HepG2 (cell line): ENCODE data around the gene CST4. TPM values are rescaled to one million over a fixed set of nuclear protein-coding genes. Genes with fewer than 3 reads are reported as not detected.
A peak's percentile ranks its signal among the peaks of the same experiment; 100 is the strongest.

ENCODE experiments used
- ARNT2 ChIP-seq: sonication (generic); formaldehyde crosslinking; IDR thresholded peaks from 2 replicates; pipeline ENCODE4 v1.8.0; 2022; ENCODE audit warnings: mild to moderate bottlenecking, low read depth, missing genetic modification reagents, moderate library complexity
- GLI4 ChIP-seq: sonication (generic); formaldehyde crosslinking; IDR thresholded peaks from 2 replicates; pipeline ENCODE4 v1.5.1; 2020; ENCODE audit warnings: missing genetic modification reagents, mild to moderate bottlenecking, moderate library complexity, borderline replicate concordance
- RBM39 ChIP-seq: fragments of 200-400 bp; formaldehyde crosslinking; IDR thresholded peaks from one replicate; pipeline ENCODE4 v1.6.1; 2018; ENCODE audit warnings: antibody characterized with exemption, mild to moderate bottlenecking, low read depth, low read length; ENCODE audit not compliant: poor library complexity, severe bottlenecking
- YY1 ChIP-seq: IDR thresholded peaks from 2 replicates; pipeline ENCODE4 v1.6.1; 2011; ENCODE audit warnings: low read length, low read depth, moderate library complexity, mild to moderate bottlenecking; ENCODE audit not compliant: insufficient read depth, insufficient replicate concordance
- ZNF501 ChIP-seq: sonication (generic); formaldehyde crosslinking; IDR thresholded peaks from 2 replicates; pipeline ENCODE4 v1.5.1; 2020; ENCODE audit warnings: mild to moderate bottlenecking, moderate library complexity, missing genetic modification reagents
- ZNF543 ChIP-seq: sonication (generic); formaldehyde crosslinking; IDR thresholded peaks from 2 replicates; pipeline ENCODE4 v1.4.0; 2020; ENCODE audit warnings: mild to moderate bottlenecking, missing genetic modification reagents
- ZNF574 ChIP-seq: sonication (generic); formaldehyde crosslinking; IDR thresholded peaks from 2 replicates; pipeline ENCODE4 v1.4.0; 2020; ENCODE audit warnings: missing genetic modification reagents
- ZNF614 ChIP-seq: IDR thresholded peaks from 2 replicates; pipeline ENCODE4 v1.6.1; 2018; ENCODE audit warnings: missing biosample characterization, missing genetic modification reagents, inconsistent platforms, borderline replicate concordance
- ZNF644 ChIP-seq: IDR thresholded peaks from 2 replicates; pipeline ENCODE4 v1.6.1; 2016; ENCODE audit warnings: low read depth
- ZNF724P ChIP-seq: sonication (generic); formaldehyde crosslinking; IDR thresholded peaks from 2 replicates; pipeline ENCODE4 v1.8.0; 2022; ENCODE audit warnings: missing genetic modification reagents, borderline replicate concordance
- polyA plus RNA-seq, 8 experiments: library from polyadenylated mRNA; depleted of rRNA in 3 of 8; stranded (reverse) in 7 of 8; unstranded in 1 of 8; fragments of >200 nt; fragmentation: Illumina TruSeq in 4 of 8; extraction: Trizol in 4 of 8; gene quantifications; 2 replicates each; pipeline versions ENCODE4 v1.2.1 to v1.2.3, GENCODE V29; 2011 to 2016; ENCODE audit warnings: low read depth in 4 of 8, missing spikeins in 1 of 8, mixed read lengths in 1 of 8; ENCODE audit not compliant: insufficient read depth in 1 of 8
- total RNA-seq, 5 experiments: library from RNA; depleted of rRNA; stranded (reverse); fragments of >200 nt; fragmentation: Illumina TruSeq; extraction: Trizol; gene quantifications; 2 replicates each; pipeline ENCODE4 v1.2.3, GENCODE V29; 2016; ENCODE audit warnings: low read depth in 1 of 5
- TF ChIP-seq, protein P1 (sequence below): sonication (generic); formaldehyde crosslinking; IDR thresholded peaks from 2 replicates; pipeline ENCODE4 v1.4.0; 2020; ENCODE audit warnings: missing genetic modification reagents
- TF ChIP-seq, protein P2 (sequence below): sonication (generic); formaldehyde crosslinking; IDR thresholded peaks from 2 replicates; pipeline ENCODE4 v1.4.0; 2020; ENCODE audit warnings: mild to moderate bottlenecking, missing genetic modification reagents
- TF ChIP-seq, protein P3 (sequence below): sonication (generic); formaldehyde crosslinking; conservative IDR thresholded peaks from 2 replicates; pipeline ENCODE4 v1.8.1; 2023; ENCODE audit warnings: missing genetic modification reagents
- TF ChIP-seq, protein P4 (sequence below): sonication (generic); formaldehyde crosslinking; IDR thresholded peaks from 2 replicates; pipeline ENCODE4 v1.4.0; 2020; ENCODE audit warnings: missing genetic modification reagents

CST4 gene
- total and polyA plus RNA-seq, 2 of the 13 experiments (the other 11 are each of a cell fraction or from before 2014, with no cell fraction given), result not detected

DNA sequence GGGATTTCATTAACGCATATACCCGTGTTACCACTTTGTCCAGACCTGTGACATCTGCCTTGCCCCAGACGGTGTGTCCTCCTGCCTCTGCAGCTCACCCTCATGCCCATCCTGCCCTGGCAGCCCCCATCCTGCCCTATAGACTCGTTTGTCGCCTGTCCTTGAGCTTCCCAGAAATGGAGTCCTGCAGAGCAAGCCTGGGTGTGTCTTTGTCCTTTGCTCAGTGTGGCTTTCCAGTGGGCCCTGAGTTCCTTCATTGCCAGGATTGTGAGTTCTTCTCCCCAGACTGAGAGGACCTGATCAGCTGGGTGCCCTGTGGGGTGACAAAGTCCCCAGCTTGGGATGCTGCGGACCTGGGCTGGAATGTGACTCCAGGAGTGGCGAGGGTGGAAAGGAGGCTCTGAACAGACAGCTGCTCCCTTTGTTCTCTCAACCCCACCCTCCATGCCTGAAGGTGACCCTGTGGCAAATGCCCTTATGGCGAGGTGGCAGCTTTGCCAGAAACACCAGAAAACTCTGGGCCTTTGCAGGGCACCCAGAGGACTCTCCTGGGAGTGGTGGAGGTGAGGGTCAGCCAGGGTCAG, 48.7 kb downstream of the CST4 start (continued):
- TF ChIP-seq, protein P1, sequence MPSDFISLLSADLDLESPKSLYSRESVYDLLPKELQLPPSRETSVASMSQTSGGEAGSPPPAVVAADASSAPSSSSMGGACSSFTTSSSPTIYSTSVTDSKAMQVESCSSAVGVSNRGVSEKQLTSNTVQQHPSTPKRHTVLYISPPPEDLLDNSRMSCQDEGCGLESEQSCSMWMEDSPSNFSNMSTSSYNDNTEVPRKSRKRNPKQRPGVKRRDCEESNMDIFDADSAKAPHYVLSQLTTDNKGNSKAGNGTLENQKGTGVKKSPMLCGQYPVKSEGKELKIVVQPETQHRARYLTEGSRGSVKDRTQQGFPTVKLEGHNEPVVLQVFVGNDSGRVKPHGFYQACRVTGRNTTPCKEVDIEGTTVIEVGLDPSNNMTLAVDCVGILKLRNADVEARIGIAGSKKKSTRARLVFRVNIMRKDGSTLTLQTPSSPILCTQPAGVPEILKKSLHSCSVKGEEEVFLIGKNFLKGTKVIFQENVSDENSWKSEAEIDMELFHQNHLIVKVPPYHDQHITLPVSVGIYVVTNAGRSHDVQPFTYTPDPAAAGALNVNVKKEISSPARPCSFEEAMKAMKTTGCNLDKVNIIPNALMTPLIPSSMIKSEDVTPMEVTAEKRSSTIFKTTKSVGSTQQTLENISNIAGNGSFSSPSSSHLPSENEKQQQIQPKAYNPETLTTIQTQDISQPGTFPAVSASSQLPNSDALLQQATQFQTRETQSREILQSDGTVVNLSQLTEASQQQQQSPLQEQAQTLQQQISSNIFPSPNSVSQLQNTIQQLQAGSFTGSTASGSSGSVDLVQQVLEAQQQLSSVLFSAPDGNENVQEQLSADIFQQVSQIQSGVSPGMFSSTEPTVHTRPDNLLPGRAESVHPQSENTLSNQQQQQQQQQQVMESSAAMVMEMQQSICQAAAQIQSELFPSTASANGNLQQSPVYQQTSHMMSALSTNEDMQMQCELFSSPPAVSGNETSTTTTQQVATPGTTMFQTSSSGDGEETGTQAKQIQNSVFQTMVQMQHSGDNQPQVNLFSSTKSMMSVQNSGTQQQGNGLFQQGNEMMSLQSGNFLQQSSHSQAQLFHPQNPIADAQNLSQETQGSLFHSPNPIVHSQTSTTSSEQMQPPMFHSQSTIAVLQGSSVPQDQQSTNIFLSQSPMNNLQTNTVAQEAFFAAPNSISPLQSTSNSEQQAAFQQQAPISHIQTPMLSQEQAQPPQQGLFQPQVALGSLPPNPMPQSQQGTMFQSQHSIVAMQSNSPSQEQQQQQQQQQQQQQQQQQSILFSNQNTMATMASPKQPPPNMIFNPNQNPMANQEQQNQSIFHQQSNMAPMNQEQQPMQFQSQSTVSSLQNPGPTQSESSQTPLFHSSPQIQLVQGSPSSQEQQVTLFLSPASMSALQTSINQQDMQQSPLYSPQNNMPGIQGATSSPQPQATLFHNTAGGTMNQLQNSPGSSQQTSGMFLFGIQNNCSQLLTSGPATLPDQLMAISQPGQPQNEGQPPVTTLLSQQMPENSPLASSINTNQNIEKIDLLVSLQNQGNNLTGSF (CRISPR knock-in tag), result peak; percentile 29
- TF ChIP-seq ZNF724P (CRISPR knock-in tag), result peak; percentile 13; the same call in 1 of the 2 replicates
- TF ChIP-seq GLI4 (CRISPR knock-in tag), result 0 out of 2 replicates have a peak, but pooled peaks have one; percentile 49
- TF ChIP-seq YY1, result peak; percentile 38
- TF ChIP-seq ARNT2 (CRISPR knock-in tag), result no peak
- peak; percentile 20; the same call in 1 of the 2 replicates for TF ChIP-seq ZNF543 (CRISPR knock-in tag)
- TF ChIP-seq ZNF644, result peak; percentile 38; the same call in 1 of the 2 replicates
- TF ChIP-seq ZNF614 (CRISPR knock-in tag), result 0 out of 2 replicates have a peak, but pooled peaks have one; percentile 12
- TF ChIP-seq, protein P2, sequence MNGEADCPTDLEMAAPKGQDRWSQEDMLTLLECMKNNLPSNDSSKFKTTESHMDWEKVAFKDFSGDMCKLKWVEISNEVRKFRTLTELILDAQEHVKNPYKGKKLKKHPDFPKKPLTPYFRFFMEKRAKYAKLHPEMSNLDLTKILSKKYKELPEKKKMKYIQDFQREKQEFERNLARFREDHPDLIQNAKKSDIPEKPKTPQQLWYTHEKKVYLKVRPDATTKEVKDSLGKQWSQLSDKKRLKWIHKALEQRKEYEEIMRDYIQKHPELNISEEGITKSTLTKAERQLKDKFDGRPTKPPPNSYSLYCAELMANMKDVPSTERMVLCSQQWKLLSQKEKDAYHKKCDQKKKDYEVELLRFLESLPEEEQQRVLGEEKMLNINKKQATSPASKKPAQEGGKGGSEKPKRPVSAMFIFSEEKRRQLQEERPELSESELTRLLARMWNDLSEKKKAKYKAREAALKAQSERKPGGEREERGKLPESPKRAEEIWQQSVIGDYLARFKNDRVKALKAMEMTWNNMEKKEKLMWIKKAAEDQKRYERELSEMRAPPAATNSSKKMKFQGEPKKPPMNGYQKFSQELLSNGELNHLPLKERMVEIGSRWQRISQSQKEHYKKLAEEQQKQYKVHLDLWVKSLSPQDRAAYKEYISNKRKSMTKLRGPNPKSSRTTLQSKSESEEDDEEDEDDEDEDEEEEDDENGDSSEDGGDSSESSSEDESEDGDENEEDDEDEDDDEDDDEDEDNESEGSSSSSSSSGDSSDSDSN (CRISPR knock-in tag), result peak; percentile 50
- TF ChIP-seq RBM39, result peak; percentile 13
- TF ChIP-seq ZNF574 (CRISPR knock-in tag), result 0 out of 2 replicates have a peak, but pooled peaks have one; percentile 14
- TF ChIP-seq, protein P3, sequence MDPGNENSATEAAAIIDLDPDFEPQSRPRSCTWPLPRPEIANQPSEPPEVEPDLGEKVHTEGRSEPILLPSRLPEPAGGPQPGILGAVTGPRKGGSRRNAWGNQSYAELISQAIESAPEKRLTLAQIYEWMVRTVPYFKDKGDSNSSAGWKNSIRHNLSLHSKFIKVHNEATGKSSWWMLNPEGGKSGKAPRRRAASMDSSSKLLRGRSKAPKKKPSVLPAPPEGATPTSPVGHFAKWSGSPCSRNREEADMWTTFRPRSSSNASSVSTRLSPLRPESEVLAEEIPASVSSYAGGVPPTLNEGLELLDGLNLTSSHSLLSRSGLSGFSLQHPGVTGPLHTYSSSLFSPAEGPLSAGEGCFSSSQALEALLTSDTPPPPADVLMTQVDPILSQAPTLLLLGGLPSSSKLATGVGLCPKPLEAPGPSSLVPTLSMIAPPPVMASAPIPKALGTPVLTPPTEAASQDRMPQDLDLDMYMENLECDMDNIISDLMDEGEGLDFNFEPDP (CRISPR knock-in tag), result no peak
- TF ChIP-seq, protein P4, sequence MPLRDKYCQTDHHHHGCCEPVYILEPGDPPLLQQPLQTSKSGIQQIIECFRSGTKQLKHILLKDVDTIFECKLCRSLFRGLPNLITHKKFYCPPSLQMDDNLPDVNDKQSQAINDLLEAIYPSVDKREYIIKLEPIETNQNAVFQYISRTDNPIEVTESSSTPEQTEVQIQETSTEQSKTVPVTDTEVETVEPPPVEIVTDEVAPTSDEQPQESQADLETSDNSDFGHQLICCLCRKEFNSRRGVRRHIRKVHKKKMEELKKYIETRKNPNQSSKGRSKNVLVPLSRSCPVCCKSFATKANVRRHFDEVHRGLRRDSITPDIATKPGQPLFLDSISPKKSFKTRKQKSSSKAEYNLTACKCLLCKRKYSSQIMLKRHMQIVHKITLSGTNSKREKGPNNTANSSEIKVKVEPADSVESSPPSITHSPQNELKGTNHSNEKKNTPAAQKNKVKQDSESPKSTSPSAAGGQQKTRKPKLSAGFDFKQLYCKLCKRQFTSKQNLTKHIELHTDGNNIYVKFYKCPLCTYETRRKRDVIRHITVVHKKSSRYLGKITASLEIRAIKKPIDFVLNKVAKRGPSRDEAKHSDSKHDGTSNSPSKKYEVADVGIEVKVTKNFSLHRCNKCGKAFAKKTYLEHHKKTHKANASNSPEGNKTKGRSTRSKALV (CRISPR knock-in tag), result no peak
- peak; percentile 20; the same call in 1 of the 2 replicates for TF ChIP-seq ZNF501
